Ecto neural progenitor cell (in vitro differentiated cells): ENCODE measurements around the gene CYP8B1.
"Not testable (repeated sequence)": the region's sequence is repeated elsewhere in the genome, so short reads cannot be mapped to it uniquely, and the experiment has no call there.

Experiments used
- DNase-seq: peaks from one replicate; pipeline ENCODE4 v3.0.0-alpha.2; 2018; ENCODE audit warnings: low spot score

Gene CYP8B1

GRCh38 chr3:42886294-42886822 lies 10.7 kb upstream of the CYP8B1 start:
- DNase-seq = no peak

GRCh38 chr3:42884324-42884723 lies 8.6 kb upstream of the CYP8B1 start:
- no peak for DNase-seq

- DNase-seq = not testable (repeated sequence)
These were observed 7.7 kb upstream of the CYP8B1 start for GRCh38 chr3:42883251-42883930.

GRCh38 chr3:42880601-42881451 lies 5.1 kb upstream of the CYP8B1 start:
- DNase-seq = peak; percentile 91

- DNase-seq = no peak
These were observed 4.5 kb upstream of the CYP8B1 start for GRCh38 chr3:42880183-42880582.

- no peak for DNase-seq
These were observed 2.2 kb upstream of the CYP8B1 start for GRCh38 chr3:42877881-42878280.

GRCh38 chr3:42876940-42877720 lies 1.5 kb upstream of the CYP8B1 start:
- no peak for DNase-seq

GRCh38 chr3:42876401-42876800 lies 722 bp upstream of the CYP8B1 start:
- DNase-seq = no peak

GRCh38 chr3:42874749-42875148 lies 930 bp downstream of the CYP8B1 start:
- DNase-seq = no peak

GRCh38 chr3:42873221-42873982 lies 2.3 kb downstream of the CYP8B1 start:
- no peak for DNase-seq

GRCh38 chr3:42872718-42873117 lies 3.0 kb downstream of the CYP8B1 start:
- peak; percentile 6 for DNase-seq

- DNase-seq = peak; percentile 13
These were observed 4.0 kb downstream of the CYP8B1 start for GRCh38 chr3:42871592-42872196.

- DNase-seq = peak; percentile 19
These were observed 6.8 kb downstream of the CYP8B1 start for GRCh38 chr3:42868841-42869240.

- DNase-seq = no peak
These were observed 8.5 kb downstream of the CYP8B1 start for GRCh38 chr3:42867138-42867537.

- DNase-seq = no peak
These were observed 10.4 kb downstream of the CYP8B1 start for GRCh38 chr3:42865256-42865655.

GRCh38 chr3:42864321-42864950 lies 11.2 kb downstream of the CYP8B1 start:
- no peak for DNase-seq

- no peak for DNase-seq
These were observed 19.1 kb downstream of the CYP8B1 start for GRCh38 chr3:42856544-42856943.

- DNase-seq = peak; percentile 12
These were observed 19.9 kb downstream of the CYP8B1 start for GRCh38 chr3:42855547-42856380.

- DNase-seq = peak; percentile 8
These were observed 20.5 kb downstream of the CYP8B1 start for GRCh38 chr3:42855219-42855546.

GRCh38 chr3:42853739-42854302 lies 21.9 kb downstream of the CYP8B1 start:
- DNase-seq = peak; percentile 34
